Activated CD4-positive, alpha-beta memory T cell treated with anti-CD3 and anti-CD28 coated beads, Interleukin-2, amount 10 ng/mL, durations not matched to agents 7 days and 5 days (primary cell): ENCODE data around the gene SUFU. TPM values are rescaled to one million over a fixed set of nuclear protein-coding genes. Genes with fewer than 3 reads are reported as not detected.

Experiments
- CTCF ChIA-PET: fragments of 350-600 bp; sonication (Branson Sonifier 250); formaldehyde crosslinking; loops from one replicate; lab custom pipeline; 2021; ENCODE audit warnings: antibody characterized with exemption, inconsistent platforms; lab: Charles Lee
- POLR2A ChIA-PET: fragments of 350-600 bp; sonication (Branson Sonifier 250); formaldehyde crosslinking; loops from one replicate; lab custom pipeline; 2021; ENCODE audit warnings: antibody characterized with exemption; lab: Charles Lee
- DNase-seq: peaks from one replicate; pipeline ENCODE4 v3.0.0-alpha.2; 2020
- H3K27ac Mint-ChIP-seq: one replicate; pipeline ENCODE4 v1.8.0; 2021; ENCODE audit warnings: mild to moderate bottlenecking, mixed read lengths
- H3K27me3 Mint-ChIP-seq: one replicate; pipeline ENCODE4 v1.8.0; 2021; ENCODE audit warnings: mixed read lengths
- H3K36me3 Mint-ChIP-seq: one replicate; pipeline ENCODE4 v1.8.0; 2021; ENCODE audit warnings: low read depth, mixed read lengths
- H3K4me1 Mint-ChIP-seq: one replicate; pipeline ENCODE4 v1.8.0; 2021; ENCODE audit warnings: mixed read lengths
- H3K4me3 Mint-ChIP-seq: one replicate; pipeline ENCODE4 v1.8.0; 2021; ENCODE audit warnings: mild to moderate bottlenecking, mixed read lengths
- H3K9me3 Mint-ChIP-seq: one replicate; pipeline ENCODE4 v1.8.0; 2021; ENCODE audit warnings: mixed read lengths
- total RNA-seq, 2 experiments: library from RNA; stranded (reverse); gene quantifications; one replicate each; pipeline ENCODE4 v1.2.3, GENCODE V29; 2021

SUFU gene
- total RNA-seq, 2 experiments from 2014 or later = 18.0 to 19.6 TPM

DNA sequence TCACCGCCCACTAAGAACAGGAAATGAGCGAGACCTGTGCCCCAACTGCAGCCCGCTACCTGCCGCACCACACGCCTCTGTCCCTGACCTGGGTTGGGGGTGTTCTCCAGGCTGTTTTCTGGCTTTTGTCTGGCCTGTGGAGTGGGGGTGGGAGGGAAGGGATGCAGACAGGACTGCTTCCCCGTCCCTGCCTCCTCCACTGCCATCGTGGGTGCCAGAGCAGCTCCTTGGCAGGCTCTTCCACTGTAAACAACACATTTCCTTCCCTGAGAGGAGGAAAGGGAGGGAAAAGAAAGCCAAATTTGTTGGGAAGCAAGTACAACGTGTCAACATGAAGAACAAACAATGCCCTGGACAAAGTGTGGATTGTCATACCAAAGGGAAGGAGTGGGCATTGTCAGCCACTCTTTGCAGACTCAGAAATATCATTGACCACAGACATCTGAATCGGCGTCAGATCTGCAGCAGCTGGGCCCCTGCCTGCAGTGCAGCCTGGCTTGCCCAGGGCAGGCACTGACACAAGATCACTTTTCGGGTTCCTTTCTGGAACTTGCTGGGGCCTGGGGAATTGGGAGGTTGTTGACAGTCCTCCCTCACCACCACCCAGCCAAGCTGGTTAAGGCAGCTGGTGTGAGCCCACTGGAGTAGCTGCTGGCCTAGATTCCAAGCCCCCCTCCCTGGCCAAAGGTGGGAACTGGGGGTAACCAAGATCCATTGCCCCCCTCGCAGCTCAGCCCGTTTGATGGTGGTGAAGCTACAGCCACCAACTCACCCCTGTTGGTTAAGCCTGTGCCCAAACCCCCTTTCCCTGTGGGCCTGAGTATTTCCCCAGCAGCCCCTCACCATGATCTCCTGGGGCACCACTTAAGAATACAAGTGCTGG lies 117.9 kb downstream of the SUFU start:
- CTCF ChIA-PET = interaction anchor here (1.7 kb wide), 1 partner anchor 10 kb away, joined by 5 read pairs; no protein-coding TSS in a partner anchor
- Mint-ChIP-seq H3K27me3 (no peaks in the 10 kb centered on the region), H3K4me3 (no peak overlapping the region), H3K9me3 (no peaks in the 10 kb centered on the region), H3K36me3 (peaks cover 13% of the 10 kb centered on the region), H3K27ac (no peak overlapping the region), H3K4me1 (peaks cover 6% of the 10 kb centered on the region)
- POLR2A ChIA-PET = no interaction called here
- DNase-seq = no peak

- peaks cover 3% of the 10 kb centered on the region for H3K36me3 Mint-ChIP-seq
- H3K9me3 Mint-ChIP-seq = no peaks in the 10 kb centered on the region
- no peaks in the 10 kb centered on the region for H3K27me3 Mint-ChIP-seq
- ChIA-PET POLR2A (no interaction called here), CTCF (no interaction called here)
- H3K27ac Mint-ChIP-seq = no peak overlapping the region
- no peak overlapping the region for H3K4me3 Mint-ChIP-seq
- no peak for DNase-seq
- H3K4me1 Mint-ChIP-seq = peaks cover 6% of the 10 kb centered on the region
Observed at GRCh38 chr10:102624094-102624493, 120.3 kb downstream of the SUFU start.

DNA sequence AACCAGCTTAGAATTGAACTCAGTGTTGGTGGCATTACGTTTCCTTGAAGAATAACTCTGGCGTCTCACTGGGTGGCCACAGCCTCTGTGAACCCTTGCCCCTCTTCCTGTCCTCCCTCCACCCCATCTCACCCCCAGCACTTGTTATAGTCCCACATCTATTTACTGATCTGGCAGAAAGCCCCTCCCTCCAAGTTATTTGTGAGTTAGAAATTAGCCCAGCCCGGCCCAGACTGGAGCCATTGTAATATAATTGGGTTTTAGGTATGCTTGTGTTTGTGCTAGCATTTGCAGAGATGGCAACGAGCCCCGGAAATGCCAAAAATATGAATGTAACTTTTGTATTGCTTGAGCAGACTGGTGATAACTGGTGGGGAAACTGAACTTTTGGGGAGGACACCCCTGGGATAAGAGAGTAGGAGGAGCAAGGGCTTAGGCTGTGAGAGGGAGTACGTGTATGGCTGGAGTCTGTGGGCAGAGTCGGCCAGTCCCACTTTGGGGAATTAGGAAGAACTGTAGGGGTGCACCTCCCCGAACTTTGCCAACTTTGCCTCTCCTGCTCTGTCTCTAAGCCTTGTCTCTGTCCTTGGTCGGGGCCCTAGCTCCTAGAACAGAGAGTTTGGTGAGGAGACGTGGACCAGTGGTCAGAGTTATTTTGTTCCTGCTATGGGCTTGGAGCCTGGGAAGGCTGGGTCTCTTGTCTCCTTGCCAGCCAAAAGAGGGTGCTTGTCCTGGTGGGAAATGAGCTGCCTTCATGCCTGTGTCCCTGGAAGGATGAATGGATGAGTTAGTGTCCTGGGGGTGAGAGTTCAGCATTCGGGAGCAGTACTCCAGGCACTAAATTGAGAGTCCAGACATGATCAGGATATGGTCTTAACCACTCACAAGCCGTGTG lies 121.2 kb downstream of the SUFU start:
- Mint-ChIP-seq H3K4me3 (no peak overlapping the region), H3K27ac (no peak overlapping the region), H3K36me3 (peaks cover 3% of the 10 kb centered on the region), H3K4me1 (peaks cover 6% of the 10 kb centered on the region), H3K9me3 (no peaks in the 10 kb centered on the region), H3K27me3 (no peaks in the 10 kb centered on the region)
- POLR2A ChIA-PET = interaction anchor here (1.3 kb wide), 1 partner anchor 10 kb away, joined by 4 read pairs; no protein-coding TSS in a partner anchor
- CTCF ChIA-PET = no interaction called here
- DNase-seq = no peak

GRCh38 chr10:102626026-102626685 lies 122.4 kb downstream of the SUFU start:
- Mint-ChIP-seq H3K27ac (no peak overlapping the region), H3K36me3 (peaks cover 4% of the 10 kb centered on the region), H3K4me1 (peaks cover 6% of the 10 kb centered on the region), H3K27me3 (no peaks in the 10 kb centered on the region), H3K4me3 (no peak overlapping the region), H3K9me3 (no peaks in the 10 kb centered on the region)
- no peak for DNase-seq
- CTCF ChIA-PET = no interaction called here
- POLR2A ChIA-PET = interaction anchor here (0.8 to 2.2 kb wide), 3 partner anchors 9 to 18 kb away, joined by 3 to 6 read pairs (median 4); partner anchors contain the start of gene TRIM8

GRCh38 chr10:102627291-102627735 lies 123.5 kb downstream of the SUFU start:
- H3K27ac Mint-ChIP-seq = no peak overlapping the region
- ChIA-PET CTCF (no interaction called here), POLR2A (interaction anchor here (0.8 to 2.2 kb wide), 3 partner anchors 15 to 17 kb away, joined by 3 to 6 read pairs (median 3); partner anchors contain the start of gene TRIM8)

DNA sequence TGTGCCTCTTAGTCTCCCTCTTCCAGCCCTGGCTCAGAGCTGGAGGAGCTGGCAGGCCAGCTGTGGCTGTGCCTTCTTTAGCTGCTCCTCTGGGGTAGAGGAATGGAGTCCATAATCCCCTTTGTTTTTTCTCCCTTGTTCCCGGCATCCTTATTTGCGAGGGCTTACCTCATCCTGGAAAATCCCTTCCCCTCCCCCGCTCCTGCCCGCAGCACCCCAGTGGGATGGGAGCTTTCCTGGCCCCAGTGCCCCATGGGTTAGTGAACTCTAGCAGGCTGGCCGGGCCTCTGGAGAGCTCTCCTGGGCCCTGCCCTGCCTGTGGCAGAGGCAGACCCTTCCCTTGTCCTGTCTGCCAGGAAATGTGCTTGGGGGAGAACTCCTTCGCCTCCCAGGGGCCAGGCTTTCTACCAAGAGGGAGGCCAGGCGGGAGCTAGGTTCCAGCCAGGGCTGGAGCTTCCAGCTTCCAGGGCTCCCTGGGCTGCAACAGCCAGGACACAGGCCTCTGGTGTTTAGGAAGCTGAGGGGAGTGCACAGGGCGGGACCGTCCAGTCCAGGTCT lies 124.0 kb downstream of the SUFU start:
- Mint-ChIP-seq H3K27ac (no peak overlapping the region), H3K4me1 (peaks cover 18% of the 10 kb centered on the region), H3K27me3 (no peaks in the 10 kb centered on the region), H3K9me3 (no peaks in the 10 kb centered on the region), H3K36me3 (peaks cover 7% of the 10 kb centered on the region), H3K4me3 (no peak overlapping the region)
- POLR2A ChIA-PET = interaction anchor here (0.8 to 2.2 kb wide), 2 partner anchors 15 to 16 kb away, joined by 3 to 6 read pairs; partner anchors contain the start of gene TRIM8
- CTCF ChIA-PET = no interaction called here
- DNase-seq = no peak

More at GRCh38 chr10:102627291-102627735, 123.5 kb downstream of the SUFU start:
- no peaks in the 10 kb centered on the region for H3K9me3 Mint-ChIP-seq
- H3K4me3 Mint-ChIP-seq = no peak overlapping the region
- H3K36me3 Mint-ChIP-seq = peaks cover 7% of the 10 kb centered on the region
- peaks cover 13% of the 10 kb centered on the region for H3K4me1 Mint-ChIP-seq
- no peaks in the 10 kb centered on the region for H3K27me3 Mint-ChIP-seq
- DNase-seq = no peak

DNA sequence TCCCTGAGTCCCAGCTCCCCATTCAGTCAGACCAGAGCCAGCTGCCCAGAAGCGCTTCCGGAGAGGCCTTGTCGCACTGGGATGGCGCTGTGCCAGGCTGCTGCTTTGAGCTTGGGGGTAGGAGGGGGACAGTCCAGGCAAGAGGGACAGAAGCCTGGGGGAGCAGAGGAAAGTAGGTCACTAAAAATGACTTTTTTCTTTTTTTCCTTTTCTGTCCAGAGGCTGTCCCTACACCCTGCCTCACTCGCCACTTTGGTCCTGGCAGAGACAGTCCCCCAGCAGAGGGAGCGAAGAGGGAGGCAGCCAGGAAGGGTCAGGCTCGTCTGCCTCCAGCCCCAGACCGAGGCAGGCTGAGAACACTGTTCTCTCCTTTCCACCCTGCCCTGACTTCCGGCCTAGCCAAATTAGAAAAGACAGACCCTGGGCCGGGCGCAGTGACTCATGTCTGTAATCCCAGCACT lies 124.7 kb downstream of the SUFU start:
- Mint-ChIP-seq H3K4me3 (no peak overlapping the region), H3K27ac (no peak overlapping the region), H3K36me3 (peaks cover 3% of the 10 kb centered on the region), H3K9me3 (no peaks in the 10 kb centered on the region), H3K4me1 (peaks cover 24% of the 10 kb centered on the region), H3K27me3 (no peaks in the 10 kb centered on the region)
- ChIA-PET CTCF (no interaction called here), POLR2A (interaction anchor here (0.8 kb wide), 1 partner anchor 16 kb away, joined by 3 read pairs; the partner anchor contains the start of gene TRIM8)
- DNase-seq = no peak

DNA sequence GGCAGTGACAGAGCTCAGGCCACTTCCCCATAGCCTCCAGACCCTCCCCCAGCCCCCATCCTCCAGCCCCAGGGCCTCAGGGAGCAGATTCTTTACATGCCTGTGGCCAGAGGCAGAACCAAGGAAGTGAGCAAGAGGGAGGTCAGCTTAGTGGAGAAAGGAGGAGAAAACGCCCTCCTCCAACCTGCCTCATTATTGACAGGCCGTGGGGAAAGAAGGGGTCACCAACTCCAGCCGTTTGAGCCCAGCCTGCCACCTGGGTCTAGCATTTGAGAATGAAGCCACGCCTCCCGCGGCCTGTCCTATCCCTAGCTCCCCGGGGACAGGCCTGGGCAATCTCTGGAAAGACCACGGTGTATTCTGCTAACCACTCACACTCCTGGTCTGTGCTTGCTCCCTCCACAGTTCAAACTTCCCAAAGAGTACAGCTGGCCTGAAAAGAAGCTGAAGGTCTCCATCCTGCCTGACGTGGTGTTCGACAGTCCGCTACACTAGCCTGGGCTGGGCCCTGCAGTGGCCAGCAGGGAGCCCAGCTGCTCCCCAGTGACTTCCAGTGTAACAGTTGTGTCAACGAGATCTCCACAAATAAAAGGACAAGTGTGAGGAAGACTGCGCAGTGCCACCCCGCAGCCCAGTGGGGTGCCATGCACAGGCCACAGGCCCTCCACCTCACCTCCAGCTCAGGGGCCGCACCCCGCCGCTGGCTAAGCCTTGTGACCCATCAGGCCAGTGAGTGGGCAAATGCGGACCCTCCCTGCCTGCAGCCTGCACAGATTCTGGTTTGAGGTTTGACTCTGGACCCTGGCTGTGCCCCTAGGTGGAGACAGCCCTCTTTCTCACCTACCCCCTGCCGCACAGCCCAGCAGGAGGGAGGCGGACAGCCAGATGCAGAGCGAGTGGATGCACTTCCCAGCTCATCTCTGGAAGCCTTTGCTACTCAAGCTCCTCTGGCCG lies 126.2 kb downstream of the SUFU start:
- DNase-seq = no peak
- Mint-ChIP-seq H3K4me3 (no peak overlapping the region), H3K9me3 (no peaks in the 10 kb centered on the region), H3K27ac (no peak overlapping the region), H3K27me3 (no peaks in the 10 kb centered on the region), H3K36me3 (peaks cover 3% of the 10 kb centered on the region), H3K4me1 (peaks cover 39% of the 10 kb centered on the region)
- ChIA-PET POLR2A (no interaction called here), CTCF (no interaction called here)

DNA sequence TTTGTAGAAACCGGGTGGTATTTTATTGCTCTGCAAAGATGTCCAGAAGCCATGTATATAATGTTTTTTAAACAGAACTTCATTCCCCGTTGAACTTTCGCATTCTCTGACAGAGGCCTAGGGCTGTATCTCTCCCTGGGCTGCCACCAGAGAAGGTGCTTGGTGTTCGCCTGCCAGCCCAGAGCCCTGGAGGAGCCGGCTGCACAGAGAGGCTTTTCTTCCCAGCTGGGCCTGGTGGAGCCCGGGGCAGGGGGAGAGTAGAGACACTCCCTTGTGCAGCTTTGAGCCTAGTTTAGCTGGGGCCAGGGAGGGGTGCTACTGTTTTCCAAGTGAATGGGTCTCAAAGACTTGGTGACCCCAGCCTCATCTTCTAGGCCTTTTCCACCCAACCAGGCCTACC lies 126.9 kb downstream of the SUFU start:
- no peaks in the 10 kb centered on the region for H3K9me3 Mint-ChIP-seq
- ChIA-PET CTCF (no interaction called here), POLR2A (no interaction called here)
- peaks cover 3% of the 10 kb centered on the region for H3K36me3 Mint-ChIP-seq
- H3K4me1 Mint-ChIP-seq = peaks cover 46% of the 10 kb centered on the region
- no peak overlapping the region for H3K27ac Mint-ChIP-seq
- no peak for DNase-seq
- H3K27me3 Mint-ChIP-seq = no peaks in the 10 kb centered on the region
- no peak overlapping the region for H3K4me3 Mint-ChIP-seq

DNA sequence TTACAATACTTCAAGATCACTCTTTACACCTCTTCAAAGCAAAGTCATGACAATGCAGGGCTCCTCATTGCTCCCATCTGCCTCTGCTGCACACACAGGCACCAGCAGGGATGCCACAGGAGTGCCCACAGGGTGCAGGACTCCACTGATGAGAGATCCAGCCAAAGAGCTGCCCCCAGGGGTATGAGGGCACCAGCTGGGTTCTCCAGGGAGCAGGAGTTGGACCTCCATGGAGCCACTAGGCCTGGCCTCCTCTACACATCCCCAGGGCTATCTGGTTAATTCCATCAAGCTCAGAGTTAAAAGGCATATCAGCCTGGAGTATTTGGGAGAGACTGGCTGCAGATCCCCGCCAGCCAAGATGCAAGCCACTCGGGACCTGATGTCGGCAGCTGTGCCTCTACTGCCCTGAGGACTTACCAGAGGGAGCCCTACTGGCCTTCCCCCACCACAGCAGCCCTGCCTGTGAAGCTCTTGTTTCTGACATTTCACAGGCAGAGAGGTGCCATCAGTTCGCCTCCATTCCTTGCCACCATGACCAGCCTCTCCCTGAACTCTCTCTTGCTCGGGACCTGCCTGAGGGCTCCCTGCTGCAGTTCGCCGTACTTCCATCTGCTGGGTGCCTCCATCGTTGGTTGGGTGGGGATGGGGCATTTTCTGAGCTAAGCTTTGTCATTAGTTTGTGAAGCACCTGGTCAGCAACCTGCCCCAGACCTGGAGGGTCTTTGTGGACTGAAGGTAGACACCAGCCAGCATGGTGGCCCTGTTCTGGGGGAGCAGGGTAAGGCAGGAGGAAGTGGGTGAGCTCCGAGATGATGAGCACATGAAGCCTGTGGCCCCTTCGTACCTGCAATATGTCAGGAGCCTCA lies 128.0 kb downstream of the SUFU start:
- ChIA-PET CTCF (interaction anchor here (0.6 to 1.5 kb wide), 2 partner anchors 35 to 401 kb away, joined by 3 read pairs; no protein-coding TSS in a partner anchor), POLR2A (interaction anchor here (0.7 to 1.8 kb wide), 5 partner anchors 10 to 42 kb away, joined by 3 to 8 read pairs (median 4); partner anchors contain the start of gene TRIM8)
- Mint-ChIP-seq H3K9me3 (no peaks in the 10 kb centered on the region), H3K4me3 (no peak overlapping the region), H3K4me1 (peaks cover 51% of the 10 kb centered on the region), H3K27ac (peak overlapping the region; percentile 81), H3K27me3 (no peaks in the 10 kb centered on the region), H3K36me3 (peaks cover 3% of the 10 kb centered on the region)
- no peak for DNase-seq
